Adipose tissue (tissue), 3 donors: ENCODE measurements around the gene KISS1R. TPM values are rescaled to one million over a fixed set of nuclear protein-coding genes. Genes with fewer than 3 reads are reported as not detected.
"Not testable (repeated sequence)": the region's sequence is repeated elsewhere in the genome, so short reads cannot be mapped to it uniquely, and the experiment has no call there.

Experiments
- H3K27ac ChIP-seq: one replicate; pipeline ENCODE4 v1.5.1; 2013; ENCODE audit warnings: low read depth, low read length
- WGBS, 3 donors: extraction: QIAGEN DNeasy Blood & Tissue Kit; methylation state at CpG; one replicate each; pipeline ENCODE4 v1.1.7; 2013; 5-methylcytosine and 5-hydroxymethylcytosine counted together
- polyA plus RNA-seq, 3 donors: library from polyadenylated mRNA; stranded (reverse); fragments of 200-250 nt; gene quantifications; one replicate each; pipeline ENCODE4 v1.2.3, GENCODE V29; 2013
- donor health status: healthy with polysubstance abuse.
- donor health status: Bipolar disorder and iron deficiency.
- donor health status: healthy.

KISS1R gene
- polyA plus RNA-seq, 3 donors = 0.37 TPM; not detected in 2

GRCh38 chr19:957578-957977 is 40.4 kb downstream of the KISS1R start:
- 95% methylated on average over 9 of the region's 9 CpGs for whole genome bisulfite sequencing, 3 donors
- not testable (repeated sequence) for H3K27ac ChIP-seq

- H3K27ac ChIP-seq = no peak overlapping the region
- WGBS, 3 donors = 86 to 88% (median 88%) methylated on average over 36 of the region's 36 CpGs
Observed at GRCh38 chr19:958967-959855, 42.1 kb downstream of the KISS1R start.

GRCh38 chr19:960020-960419 is 42.9 kb downstream of the KISS1R start:
- WGBS, 3 donors = 62 to 69% (median 67%) methylated on average over 12 of the region's 12 CpGs
- no peak overlapping the region for H3K27ac ChIP-seq

- no peak overlapping the region for H3K27ac ChIP-seq
- 74 to 87% (median 77%) methylated on average over 8 of the region's 8 CpGs for WGBS, 3 donors
Observed at GRCh38 chr19:960601-960938, 43.4 kb downstream of the KISS1R start.

- 69 to 77% (median 73%) methylated on average over 14 of the region's 14 CpGs for WGBS, 3 donors
- no peak overlapping the region for H3K27ac ChIP-seq
Observed at GRCh38 chr19:961866-962620, 44.9 kb downstream of the KISS1R start.

- H3K27ac ChIP-seq = no peak overlapping the region
- WGBS, 3 donors = 88 to 91% (median 88%) methylated on average over 31 of the region's 31 CpGs
Observed at GRCh38 chr19:962683-963400, 45.7 kb downstream of the KISS1R start.

- H3K27ac ChIP-seq = no peak overlapping the region
- 80 to 93% (median 81%) methylated on average over 10 to 11 of the region's 11 CpGs for WGBS, 3 donors
Observed at GRCh38 chr19:963486-963951, 46.4 kb downstream of the KISS1R start.

GRCh38 chr19:964116-964520 is 47.0 kb downstream of the KISS1R start:
- 95% methylated on average over 16 of the region's 16 CpGs for WGBS, 3 donors
- H3K27ac ChIP-seq = no peak overlapping the region

- H3K27ac ChIP-seq = no peak overlapping the region
- WGBS, 3 donors = 96 to 99% (median 98%) methylated on average over 19 of the region's 19 CpGs
Observed at GRCh38 chr19:964761-965694, 47.9 kb downstream of the KISS1R start.

GRCh38 chr19:966485-967088 is 49.5 kb downstream of the KISS1R start:
- H3K27ac ChIP-seq = no peak overlapping the region
- WGBS, 3 donors = 92 to 95% (median 93%) methylated on average over 16 to 17 of the region's 17 CpGs

Other genes with a start within 250 kb of the KISS1R start
- 100 to 1,000 TPM in 1 of 3 donors, 10 to 100 TPM in 2; 24.5 to 153 (median 48.5) TPM for gene FSTL3, start 240.9 kb upstream of the KISS1R start, polyA plus RNA-seq
- under 1 TPM in 2 of 3 donors, not detected in 1; 0.09 to 0.34 TPM for gene PRSS57, start 221.9 kb upstream of the KISS1R start, polyA plus RNA-seq
- gene PALM, start 208.4 kb upstream of the KISS1R start, polyA plus RNA-seq = 100 to 1,000 TPM in 2 of 3 donors, 1 to 10 TPM in 1; 8.0 to 153 (median 135) TPM
- gene MISP, start 166.2 kb upstream of the KISS1R start, polyA plus RNA-seq = 1 to 10 TPM in 2 of 3 donors, under 1 TPM in 1; 0.45 to 1.6 (median 1.0) TPM
- 100 to 1,000 TPM in 2 of 3 donors, 10 to 100 TPM in 1; 51.6 to 125 (median 119) TPM for gene PTBP1, start 119.9 kb upstream of the KISS1R start, polyA plus RNA-seq
- gene PLPPR3, start 95.4 kb upstream of the KISS1R start, polyA plus RNA-seq = under 1 TPM in 1 of 3 donors, not detected in 2; 0.02 TPM
- gene AZU1, start 89.5 kb upstream of the KISS1R start, polyA plus RNA-seq = 1 to 10 TPM in 1 of 3 donors, under 1 TPM in 2; 0.03 to 3.3 (median 0.13) TPM
- gene PRTN3, start 76.3 kb upstream of the KISS1R start, polyA plus RNA-seq = 1 to 10 TPM in 1 of 3 donors, under 1 TPM in 2; 0.07 to 2.8 (median 0.09) TPM
- gene ELANE, start 65.0 kb upstream of the KISS1R start, polyA plus RNA-seq = 1 to 10 TPM in 2 of 3 donors, under 1 TPM in 1; 0.54 to 9.2 (median 2.4) TPM
- gene CFD, start 57.7 kb upstream of the KISS1R start, polyA plus RNA-seq = 1,000 to 10,000 TPM in 1 of 3 donors, 100 to 1,000 TPM in 2; 146 to 2,068 (median 706) TPM
- 10 to 100 TPM; 38.8 to 41.4 (median 39.0) TPM for gene MED16, start 24.1 kb upstream of the KISS1R start, polyA plus RNA-seq
- not detected for gene RNU6-9, start 23.8 kb upstream of the KISS1R start, polyA plus RNA-seq
- 10 to 100 TPM; 44.6 to 59.1 (median 57.9) TPM for gene R3HDM4, start 4.1 kb upstream of the KISS1R start, polyA plus RNA-seq
- gene ARID3A, start 8.7 kb downstream of the KISS1R start, polyA plus RNA-seq = 1 to 10 TPM; 3.6 to 8.2 (median 8.0) TPM
- gene WDR18, start 67.0 kb downstream of the KISS1R start, polyA plus RNA-seq = 10 to 100 TPM; 26.7 to 33.5 (median 30.9) TPM
- under 1 TPM in 2 of 3 donors, not detected in 1; 0.01 to 0.03 TPM for gene GRIN3B, start 83.1 kb downstream of the KISS1R start, polyA plus RNA-seq
- gene TMEM259, start 103.8 kb downstream of the KISS1R start, polyA plus RNA-seq = 100 to 1,000 TPM; 107 to 198 (median 126) TPM
- gene RNU6-2, start 104.2 kb downstream of the KISS1R start, polyA plus RNA-seq = not detected
- 100 to 1,000 TPM in 1 of 3 donors, 10 to 100 TPM in 2; 39.3 to 107 (median 76.1) TPM for gene CNN2, start 109.3 kb downstream of the KISS1R start, polyA plus RNA-seq
- 10 to 100 TPM in 2 of 3 donors, 1 to 10 TPM in 1; 9.6 to 26.2 (median 14.7) TPM for gene ABCA7, start 122.8 kb downstream of the KISS1R start, polyA plus RNA-seq
- gene ARHGAP45, start 149.8 kb downstream of the KISS1R start, polyA plus RNA-seq = 10 to 100 TPM; 10.1 to 22.3 (median 14.7) TPM
- 100 to 1,000 TPM in 2 of 3 donors, 10 to 100 TPM in 1; 86.3 to 393 (median 226) TPM for gene POLR2E, start 178.0 kb downstream of the KISS1R start, polyA plus RNA-seq
- 1,000 to 10,000 TPM in 2 of 3 donors, 100 to 1,000 TPM in 1; 205 to 2,242 (median 1,517) TPM for gene GPX4, start 186.7 kb downstream of the KISS1R start, polyA plus RNA-seq